Measurements from ENCODE around the gene GOLGA1.

DNA sequence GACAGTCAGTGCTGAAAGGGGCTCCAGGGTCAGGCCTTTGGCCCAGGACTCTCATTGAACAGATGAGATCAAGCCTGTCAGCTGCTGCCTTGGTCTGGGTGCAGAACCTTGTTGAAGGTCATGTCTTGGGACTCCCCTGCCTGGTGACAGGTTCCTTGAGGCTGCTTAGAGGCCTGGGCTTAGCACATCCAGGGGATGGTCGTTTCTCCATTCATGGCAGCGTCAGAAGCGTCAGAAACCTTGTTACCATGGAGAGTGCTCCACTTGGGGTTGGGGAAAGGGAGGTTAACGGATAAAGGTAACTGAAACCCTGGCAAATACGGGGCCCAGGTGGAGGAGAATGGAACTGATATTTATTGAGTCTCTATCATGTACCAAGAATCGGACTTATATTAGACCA, 70.2 kb downstream of the GOLGA1 start:
- TF ChIP-seq GATA3 (IDR thresholded peaks at IDR 0.05; ENCODE audit: low read depth, low read length), result no peak
- no peak for TF ChIP-seq GATA2 (IDR thresholded peaks at IDR 0.05; ENCODE audit: low read depth, low read length)
